Brain microvascular endothelial cell (primary cell): ENCODE results near the gene NRG4.

ENCODE experiments used
- DNase-seq: peaks from one replicate; pipeline ENCODE4 v3.0.0-alpha.2; 2020
- H3K27ac ChIP-seq: fragments of 250-450 bp; sonication (Bioruptor Pico); 2 replicates; pipeline ENCODE4 v1.5.1; 2020; ENCODE audit warnings: mild to moderate bottlenecking, moderate library complexity
- H3K27me3 ChIP-seq: fragments of 250-450 bp; sonication (Bioruptor Pico); replicated peaks from 2 replicates; pipeline ENCODE4 v1.5.1; 2020; ENCODE audit warnings: mild to moderate bottlenecking
- H3K36me3 ChIP-seq: fragments of 250-450 bp; sonication (Bioruptor Pico); replicated peaks from 2 replicates; pipeline ENCODE4 v1.5.1; 2020; ENCODE audit warnings: mild to moderate bottlenecking
- H3K4me3 ChIP-seq: 2 replicates; pipeline ENCODE4 v1.5.1; 2011; ENCODE audit warnings: low read depth, mild to moderate bottlenecking, control low read depth, low read length, moderate library complexity
- CTCF ChIP-seq: IDR thresholded peaks from 2 replicates; pipeline ENCODE4 v1.5.1; 2011; ENCODE audit warnings: low read depth, mild to moderate bottlenecking, moderate library complexity, low read length, control low read depth, inconsistent platforms; ENCODE audit errors: missing control alignments
- in situ Hi-C: cut with HindIII; loops from 2 replicates; pipeline ENCODE4 v1.10.0; 2017; ENCODE audit warnings: low sequenced_read_pairs, low pct_ligation_motif_present

NRG4 gene

DNA sequence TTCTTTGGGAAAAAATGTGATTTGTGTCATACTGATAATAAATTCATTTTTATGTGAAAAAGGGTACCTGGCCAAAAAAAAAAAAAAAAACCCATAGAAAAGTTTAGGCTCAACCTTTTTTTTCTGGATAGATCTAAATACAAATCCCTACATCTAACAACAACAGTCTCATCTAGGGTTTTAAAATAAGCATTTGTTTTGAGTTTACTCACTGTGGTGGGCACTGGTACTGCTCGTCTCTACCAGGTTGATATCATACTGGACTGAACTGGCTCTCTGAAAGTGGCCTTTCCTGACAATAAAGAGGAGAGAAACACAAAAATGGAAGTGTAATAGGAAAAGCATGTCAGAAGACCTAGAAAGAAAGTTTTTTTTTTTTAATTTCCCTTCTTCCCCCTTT is 56.5 kb downstream of the NRG4 start:
- no peaks in the 10 kb centered on the region for H3K27me3 ChIP-seq
- TF ChIP-seq CTCF = no peak
- no peak overlapping the region for H3K4me3 ChIP-seq
- H3K36me3 ChIP-seq = no peaks in the 10 kb centered on the region
- in situ Hi-C loops = no loop called here
- no peak overlapping the region for H3K27ac ChIP-seq
- no peak for DNase-seq

DNA sequence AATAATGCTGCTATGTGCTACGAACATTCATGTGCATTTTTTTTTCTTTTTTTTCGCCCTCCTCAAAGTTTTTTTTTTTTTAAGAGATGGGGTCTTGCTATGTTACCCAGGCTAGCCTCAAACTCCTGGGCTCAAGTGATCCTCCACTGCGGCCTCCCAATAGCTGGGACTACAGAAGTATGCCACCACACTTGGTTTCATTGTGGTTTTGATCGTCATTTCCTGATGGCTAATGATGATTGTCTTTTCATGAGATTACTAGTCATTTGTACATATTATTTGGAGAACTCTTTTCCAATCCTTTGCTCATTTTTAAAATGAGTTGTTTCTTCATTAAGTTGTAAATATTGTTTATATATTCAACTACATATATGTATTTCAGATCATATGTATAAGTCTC is 59.7 kb downstream of the NRG4 start:
- no peak for TF ChIP-seq CTCF
- Histone ChIP-seq H3K27me3 (no peaks in the 10 kb centered on the region), H3K4me3 (no peak overlapping the region), H3K27ac (no peak overlapping the region), H3K36me3 (no peaks in the 10 kb centered on the region)
- in situ Hi-C loops = no loop called here
- no peak for DNase-seq

- no peak overlapping the region for H3K4me3 ChIP-seq
- no peak overlapping the region for H3K27ac ChIP-seq
- in situ Hi-C loops = no loop called here
- no peaks in the 10 kb centered on the region for H3K36me3 ChIP-seq
- no peak for DNase-seq
- no peak for TF ChIP-seq CTCF
- no peaks in the 10 kb centered on the region for H3K27me3 ChIP-seq
Measured at GRCh38 chr15:75948761-75949296, 63.4 kb downstream of the NRG4 start.

DNA sequence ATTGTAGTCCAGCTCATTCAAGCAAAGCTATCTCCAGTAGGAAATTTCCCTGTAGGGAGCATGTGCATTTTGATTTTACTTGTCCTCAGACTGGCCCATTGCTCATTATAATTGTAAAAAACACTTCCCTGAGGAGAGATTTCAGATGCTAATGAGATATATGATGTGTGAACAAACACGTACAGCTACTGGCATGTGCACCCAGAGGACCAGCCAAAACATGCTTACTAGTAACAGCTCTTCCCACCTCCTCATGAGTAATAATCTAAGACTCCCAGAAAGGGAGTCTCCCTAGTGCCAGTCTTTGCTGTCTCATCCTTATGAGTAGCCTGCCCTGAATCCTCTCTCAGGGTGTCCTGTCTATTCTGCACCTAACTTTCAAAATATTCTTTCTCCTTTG is 65.1 kb downstream of the NRG4 start:
- H3K4me3 ChIP-seq = no peak overlapping the region
- no peaks in the 10 kb centered on the region for H3K36me3 ChIP-seq
- no peak for TF ChIP-seq CTCF
- H3K27ac ChIP-seq = no peak overlapping the region
- no peaks in the 10 kb centered on the region for H3K27me3 ChIP-seq
- in situ Hi-C loops = no loop called here
- peak; percentile 56 for DNase-seq

DNA sequence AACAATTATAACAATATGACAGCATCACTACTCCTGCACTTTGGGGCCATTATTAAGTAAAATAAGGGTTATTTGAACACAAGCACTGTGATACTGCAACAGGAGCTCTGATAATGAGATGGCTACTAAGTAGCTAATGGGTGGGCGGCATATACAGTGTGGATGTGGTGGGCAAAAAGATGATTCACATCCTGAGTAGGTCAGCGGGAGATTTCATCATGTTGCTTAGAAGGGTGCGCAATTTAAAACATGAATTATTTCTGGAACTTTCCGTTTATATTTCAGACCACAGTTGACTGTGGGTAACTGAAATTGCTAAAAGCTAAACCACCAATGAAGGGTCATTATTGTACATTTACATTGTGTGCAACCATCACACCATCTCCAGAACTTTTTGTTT is 66.3 kb downstream of the NRG4 start:
- Histone ChIP-seq H3K4me3 (no peak overlapping the region), H3K36me3 (no peaks in the 10 kb centered on the region), H3K27ac (peak overlapping the region; percentile 16), H3K27me3 (no peaks in the 10 kb centered on the region)
- in situ Hi-C loops = no loop called here
- no peak for TF ChIP-seq CTCF
- DNase-seq = peak; percentile 66

GRCh38 chr15:75943713-75944215 is 68.5 kb downstream of the NRG4 start:
- DNase-seq = no peak
- Histone ChIP-seq H3K27me3 (no peaks in the 10 kb centered on the region), H3K4me3 (no peak overlapping the region), H3K27ac (no peak overlapping the region), H3K36me3 (no peaks in the 10 kb centered on the region)
- no peak for TF ChIP-seq CTCF
- in situ Hi-C loops = no loop called here
